Neural crest cell (in vitro differentiated cells): ENCODE results near the gene C14orf119. TPM values are rescaled to one million over a fixed set of nuclear protein-coding genes. Genes with fewer than 3 reads are reported as not detected.

Experiments used
- DNase-seq: peaks from one replicate; pipeline ENCODE4 v3.0.0; 2021; ENCODE audit warnings: low read depth, mixed read lengths, low spot score
- H3K27ac Mint-ChIP-seq: one replicate; pipeline ENCODE4 v1.8.0; 2021; ENCODE audit warnings: mild to moderate bottlenecking, mixed read lengths; ENCODE audit not compliant: unreplicated experiment
- H3K27me3 Mint-ChIP-seq: 2 replicates; pipeline ENCODE4 v1.8.0; 2021; ENCODE audit warnings: low read depth, mild to moderate bottlenecking, mixed read lengths
- H3K36me3 Mint-ChIP-seq: 2 replicates; pipeline ENCODE4 v1.8.0; 2021; ENCODE audit warnings: low read depth, mild to moderate bottlenecking, mixed read lengths
- H3K4me1 Mint-ChIP-seq: 2 replicates; pipeline ENCODE4 v1.8.0; 2021; ENCODE audit warnings: mixed read lengths
- H3K4me3 Mint-ChIP-seq: one replicate; pipeline ENCODE4 v1.8.0; 2021; ENCODE audit warnings: mild to moderate bottlenecking, mixed read lengths
- H3K9me3 Mint-ChIP-seq: 2 replicates; pipeline ENCODE4 v1.8.0; 2021; ENCODE audit warnings: mixed read lengths
- total RNA-seq: library from RNA; stranded (reverse); gene quantifications from 2 replicates; pipeline ENCODE4 v1.2.1, GENCODE V29; 2021
- TF ChIP-seq, protein P1 (sequence below): fragments of 200-600 bp; sonication (generic); conservative IDR thresholded peaks from 2 replicates; pipeline ENCODE4 v1.5.0; 2021; ENCODE audit warnings: antibody characterized with exemption, mild to moderate bottlenecking

C14orf119 gene
- total RNA-seq, 1 donor from 2014 or later: 48.6 TPM

DNA sequence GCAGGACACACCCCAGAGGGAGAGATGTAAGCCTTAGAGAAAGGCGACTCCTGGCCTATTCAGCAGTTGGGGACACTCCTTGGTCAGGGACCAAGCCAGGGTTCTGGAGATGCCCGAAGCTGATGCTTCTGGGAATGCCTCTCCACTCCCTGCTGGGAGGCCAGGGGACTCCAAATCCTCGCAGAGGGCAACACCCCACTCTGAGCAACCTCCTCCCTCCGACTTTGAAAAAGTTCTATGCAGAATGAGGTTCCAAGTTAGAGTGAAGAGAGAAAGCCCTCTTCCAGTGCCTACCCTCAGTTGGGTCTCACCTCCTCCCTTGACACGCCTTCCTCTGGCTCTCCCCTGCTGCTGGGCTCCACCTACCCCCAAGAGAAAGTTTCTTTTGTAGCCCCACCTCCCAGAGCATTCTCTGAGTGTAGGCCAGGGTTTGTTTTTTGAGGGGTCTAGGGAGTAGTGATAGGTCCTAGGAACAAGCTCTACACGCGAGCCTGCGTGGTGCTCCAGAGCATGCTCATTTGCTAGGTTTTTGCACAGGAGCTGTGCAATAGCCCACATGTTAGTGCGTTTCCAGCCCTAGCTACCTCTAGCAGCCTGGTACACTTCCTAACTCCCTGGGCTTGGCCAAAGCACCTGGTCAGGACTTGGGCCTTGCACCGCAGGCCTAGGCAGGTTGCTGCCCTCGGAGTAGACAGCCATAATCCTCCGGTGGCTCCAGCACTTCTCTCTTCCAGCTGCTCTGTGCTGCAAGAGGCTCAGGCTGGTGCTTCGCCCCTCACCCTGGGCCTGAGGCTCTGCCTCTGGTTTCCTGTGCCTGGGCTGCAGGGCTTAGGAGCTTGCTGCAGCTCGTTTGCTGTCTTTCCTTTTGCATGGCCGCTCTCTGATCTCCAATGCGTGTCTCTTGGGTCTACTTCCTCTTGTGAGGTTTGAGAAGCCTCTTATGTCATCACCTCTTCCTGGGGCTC lies 24.3 kb downstream of the C14orf119 start:
- Mint-ChIP-seq H3K27ac (no peak overlapping the region), H3K4me3 (no peak overlapping the region), H3K36me3 (no peaks in the 10 kb centered on the region), H3K27me3 (peaks cover 6% of the 10 kb centered on the region), H3K4me1 (peaks cover 21% of the 10 kb centered on the region), H3K9me3 (no peaks in the 10 kb centered on the region)
- TF ChIP-seq, protein P1, sequence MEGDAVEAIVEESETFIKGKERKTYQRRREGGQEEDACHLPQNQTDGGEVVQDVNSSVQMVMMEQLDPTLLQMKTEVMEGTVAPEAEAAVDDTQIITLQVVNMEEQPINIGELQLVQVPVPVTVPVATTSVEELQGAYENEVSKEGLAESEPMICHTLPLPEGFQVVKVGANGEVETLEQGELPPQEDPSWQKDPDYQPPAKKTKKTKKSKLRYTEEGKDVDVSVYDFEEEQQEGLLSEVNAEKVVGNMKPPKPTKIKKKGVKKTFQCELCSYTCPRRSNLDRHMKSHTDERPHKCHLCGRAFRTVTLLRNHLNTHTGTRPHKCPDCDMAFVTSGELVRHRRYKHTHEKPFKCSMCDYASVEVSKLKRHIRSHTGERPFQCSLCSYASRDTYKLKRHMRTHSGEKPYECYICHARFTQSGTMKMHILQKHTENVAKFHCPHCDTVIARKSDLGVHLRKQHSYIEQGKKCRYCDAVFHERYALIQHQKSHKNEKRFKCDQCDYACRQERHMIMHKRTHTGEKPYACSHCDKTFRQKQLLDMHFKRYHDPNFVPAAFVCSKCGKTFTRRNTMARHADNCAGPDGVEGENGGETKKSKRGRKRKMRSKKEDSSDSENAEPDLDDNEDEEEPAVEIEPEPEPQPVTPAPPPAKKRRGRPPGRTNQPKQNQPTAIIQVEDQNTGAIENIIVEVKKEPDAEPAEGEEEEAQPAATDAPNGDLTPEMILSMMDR: no peak
- no peak for DNase-seq

DNA sequence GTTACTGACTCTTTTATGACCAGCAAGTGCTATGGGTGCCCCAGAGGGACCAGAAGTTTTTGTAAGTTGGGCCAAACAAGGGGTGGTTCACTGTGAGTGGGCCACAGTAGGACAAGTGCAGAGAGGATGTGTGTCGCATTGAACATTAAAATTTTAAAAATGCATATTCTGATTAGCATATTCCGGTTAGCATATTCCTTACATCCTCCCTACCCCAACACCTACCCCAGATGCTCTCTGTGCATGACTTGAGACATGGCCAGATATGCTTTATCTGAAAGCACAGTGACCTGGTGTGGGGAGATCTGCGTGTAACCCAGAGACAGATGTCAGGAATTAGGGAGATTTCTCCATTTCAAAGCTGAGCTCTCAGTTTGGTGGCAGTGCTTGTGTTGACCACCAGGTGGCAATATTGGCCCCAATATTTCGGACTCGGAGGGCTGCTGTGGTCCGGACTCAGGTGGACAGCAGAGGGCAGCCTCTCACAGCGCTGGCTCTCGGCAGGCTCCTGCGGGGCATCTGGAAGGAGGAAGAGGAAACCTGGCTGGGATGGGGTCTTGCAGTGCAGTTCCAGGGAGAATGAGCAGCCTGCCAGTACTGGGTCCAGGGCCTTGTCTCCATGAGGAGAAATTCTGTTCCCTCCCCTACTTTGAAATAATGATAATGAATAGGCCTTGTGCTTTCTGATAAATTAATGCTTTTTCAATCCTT lies 25.4 kb downstream of the C14orf119 start:
- Mint-ChIP-seq H3K27me3 (peaks cover 6% of the 10 kb centered on the region), H3K4me1 (peaks cover 17% of the 10 kb centered on the region), H3K36me3 (no peaks in the 10 kb centered on the region), H3K9me3 (no peaks in the 10 kb centered on the region), H3K4me3 (no peak overlapping the region), H3K27ac (no peak overlapping the region)
- TF ChIP-seq, protein P1: peak; percentile 100
- peak; percentile 90 for DNase-seq

DNA sequence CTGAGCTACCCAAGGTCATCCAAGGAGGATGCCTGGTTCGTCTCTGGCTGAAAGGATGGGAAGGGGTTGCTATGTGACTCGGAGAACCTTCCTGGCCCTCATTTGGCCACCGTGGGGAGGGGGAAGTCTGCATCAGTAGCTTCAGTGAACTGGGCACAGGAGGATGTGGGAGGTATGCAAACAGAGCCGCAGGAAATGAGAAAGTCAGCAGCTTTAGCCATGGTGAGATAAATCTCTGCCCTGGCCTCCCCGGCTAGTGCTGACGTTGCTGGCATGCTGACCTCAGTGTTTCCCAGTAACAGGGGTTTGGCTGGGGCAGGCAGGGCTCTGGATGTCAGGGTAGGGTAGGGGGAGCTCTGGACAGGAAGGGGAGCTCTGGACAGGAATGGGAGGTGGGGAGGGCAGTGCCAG lies 26.1 kb downstream of the C14orf119 start:
- Mint-ChIP-seq H3K4me1 (peaks cover 21% of the 10 kb centered on the region), H3K9me3 (no peaks in the 10 kb centered on the region), H3K4me3 (no peak overlapping the region), H3K27ac (no peak overlapping the region), H3K36me3 (no peaks in the 10 kb centered on the region), H3K27me3 (peaks cover 3% of the 10 kb centered on the region)
- DNase-seq: no peak
- TF ChIP-seq, protein P1: no peak

DNA sequence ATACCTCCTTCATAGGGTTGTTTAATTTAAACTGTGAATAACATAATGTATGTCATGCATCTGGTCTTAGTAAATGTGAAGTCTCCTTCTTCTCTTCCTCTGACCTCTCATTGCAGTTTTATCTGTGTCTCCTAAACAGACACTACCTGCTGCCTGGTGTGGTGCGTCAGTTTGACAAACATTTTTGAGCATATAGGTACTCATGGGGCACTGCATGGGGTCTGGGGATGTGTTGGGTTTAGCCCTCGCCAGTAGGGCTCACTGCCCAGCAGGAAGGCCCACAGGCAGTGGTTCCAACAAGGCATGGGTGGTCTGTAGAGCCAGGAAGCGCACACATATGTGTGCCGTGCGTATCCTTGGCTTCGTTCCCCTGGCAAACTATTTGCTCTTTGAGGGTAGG lies 26.8 kb downstream of the C14orf119 start:
- no peaks in the 10 kb centered on the region for H3K36me3 Mint-ChIP-seq
- H3K27ac Mint-ChIP-seq: no peak overlapping the region
- no peaks in the 10 kb centered on the region for H3K9me3 Mint-ChIP-seq
- TF ChIP-seq, protein P1: no peak
- H3K4me1 Mint-ChIP-seq: peaks cover 21% of the 10 kb centered on the region
- no peak overlapping the region for H3K4me3 Mint-ChIP-seq
- peaks cover 3% of the 10 kb centered on the region for H3K27me3 Mint-ChIP-seq
- DNase-seq: no peak

DNA sequence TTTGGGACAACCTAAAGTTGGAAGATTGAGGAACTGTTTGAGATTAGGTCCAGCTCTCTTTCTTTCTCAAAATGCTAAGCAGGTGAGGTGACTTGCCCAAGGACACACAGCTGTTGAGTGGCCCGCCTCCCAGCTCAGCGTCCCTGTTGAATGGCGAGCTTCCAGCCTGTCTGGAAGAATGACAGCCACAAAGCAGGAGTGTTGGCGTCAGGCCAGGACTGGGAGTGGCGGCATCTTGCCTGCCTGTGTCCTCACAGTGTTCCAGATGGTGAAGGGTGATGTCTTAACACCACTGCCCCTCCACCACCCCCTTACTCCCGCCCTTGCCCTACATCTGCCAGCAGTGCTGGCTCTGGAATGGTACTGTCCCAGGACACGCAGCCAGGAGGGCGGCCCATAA lies 28.1 kb downstream of the C14orf119 start:
- H3K27ac Mint-ChIP-seq: no peak overlapping the region
- TF ChIP-seq, protein P1: no peak
- H3K4me1 Mint-ChIP-seq: peaks cover 21% of the 10 kb centered on the region
- no peaks in the 10 kb centered on the region for H3K36me3 Mint-ChIP-seq
- peaks cover 3% of the 10 kb centered on the region for H3K27me3 Mint-ChIP-seq
- DNase-seq: no peak
- no peaks in the 10 kb centered on the region for H3K9me3 Mint-ChIP-seq
- no peak overlapping the region for H3K4me3 Mint-ChIP-seq
